ENCODE data around the gene CD8A. TPM values are rescaled to one million over a fixed set of nuclear protein-coding genes. Genes with fewer than 3 reads are reported as not detected.
"Not testable (repeated sequence)": the region's sequence is repeated elsewhere in the genome, so short reads cannot be mapped to it uniquely, and the experiment has no call there.

The CD8A gene
- polyA plus RNA-seq, 1 experiment, result not detected

GRCh38 chr2:86744152-86744551, 46.6 kb downstream of the CD8A start:
- H3K4me3 ChIP-seq (ENCODE audit: low read depth, low read length), result no peak overlapping the region
- H3K9me3 ChIP-seq (ENCODE audit: control insufficient read depth, insufficient read depth, low read length), result no peaks in the 10 kb centered on the region
- H3K27ac ChIP-seq (ENCODE audit: low read depth, low read length), result no peak overlapping the region
- no peak for DNase-seq (ENCODE audit: low read depth, low spot score)
- ChIA-PET POLR2A (no interaction called here), CTCF (no interaction called here)
- TF ChIP-seq CTCF (IDR thresholded peaks at IDR 0.05; ENCODE audit: low read depth, low read length), result no peak
- no peaks in the 10 kb centered on the region for H3K27me3 ChIP-seq (ENCODE audit: control insufficient read depth, insufficient read depth, low read length)

- H3K27me3 ChIP-seq (ENCODE audit: control insufficient read depth, insufficient read depth, low read length); H3K27ac ChIP-seq (ENCODE audit: low read depth, low read length); H3K4me3 ChIP-seq (ENCODE audit: low read depth, low read length); DNase-seq (ENCODE audit: low read depth, low spot score); POLR2A ChIA-PET; CTCF ChIA-PET; H3K9me3 ChIP-seq (ENCODE audit: control insufficient read depth, insufficient read depth, low read length): not testable (repeated sequence)
Measured at GRCh38 chr2:86741889-86742498, 48.7 kb downstream of the CD8A start.

- H3K27me3 ChIP-seq (ENCODE audit: control insufficient read depth, insufficient read depth, low read length); H3K9me3 ChIP-seq (ENCODE audit: control insufficient read depth, insufficient read depth, low read length); H3K27ac ChIP-seq (ENCODE audit: low read depth, low read length); CTCF ChIA-PET; POLR2A ChIA-PET; H3K4me3 ChIP-seq (ENCODE audit: low read depth, low read length); DNase-seq (ENCODE audit: low read depth, low spot score): not testable (repeated sequence)
Measured at GRCh38 chr2:86739889-86740288, 50.8 kb downstream of the CD8A start.

GRCh38 chr2:86739485-86739884, 51.2 kb downstream of the CD8A start:
- H3K4me3 ChIP-seq (ENCODE audit: low read depth, low read length); POLR2A ChIA-PET; H3K27me3 ChIP-seq (ENCODE audit: control insufficient read depth, insufficient read depth, low read length); H3K27ac ChIP-seq (ENCODE audit: low read depth, low read length); CTCF ChIA-PET; H3K9me3 ChIP-seq (ENCODE audit: control insufficient read depth, insufficient read depth, low read length); DNase-seq (ENCODE audit: low read depth, low spot score): not testable (repeated sequence)

- H3K9me3 ChIP-seq (ENCODE audit: control insufficient read depth, insufficient read depth, low read length); CTCF ChIA-PET; H3K4me3 ChIP-seq (ENCODE audit: low read depth, low read length); POLR2A ChIA-PET; DNase-seq (ENCODE audit: low read depth, low spot score); H3K27me3 ChIP-seq (ENCODE audit: control insufficient read depth, insufficient read depth, low read length); H3K27ac ChIP-seq (ENCODE audit: low read depth, low read length): not testable (repeated sequence)
Measured at GRCh38 chr2:86734896-86735295, 55.8 kb downstream of the CD8A start.

Other genes starting within 250 kb of the CD8A start
- gene CHMP3, start 227.5 kb downstream of the CD8A start, polyA plus RNA-seq (2011; rRNA removed), result 125 and 154 TPM in 2 replicates
- 12.6 and 17.6 TPM in 2 replicates for gene RNF103, start 167.0 kb downstream of the CD8A start, polyA plus RNA-seq (2011; rRNA removed)
- 15.2 and 19.1 TPM in 2 replicates for gene RMND5A, start 70.6 kb downstream of the CD8A start, polyA plus RNA-seq (2011; rRNA removed)
- gene CD8B, start 71.0 kb upstream of the CD8A start, polyA plus RNA-seq (2011; rRNA removed), result not detected in 2 replicates
- 0.16 and 0.48 TPM in 2 replicates for gene RGPD1, start 151.2 kb upstream of the CD8A start, polyA plus RNA-seq (2011; rRNA removed)
- gene PLGLB1, start 230.9 kb upstream of the CD8A start, polyA plus RNA-seq (2011; rRNA removed), result 0.56 and 0.79 TPM in 2 replicates

Data from AG04450 (cell line).